ENCODE results near the gene PMM1. TPM values are rescaled to one million over a fixed set of nuclear protein-coding genes. Genes with fewer than 3 reads are reported as not detected.

PMM1 gene
- total RNA-seq, 1 experiment from 2014 or later = 18.6 TPM

DNA sequence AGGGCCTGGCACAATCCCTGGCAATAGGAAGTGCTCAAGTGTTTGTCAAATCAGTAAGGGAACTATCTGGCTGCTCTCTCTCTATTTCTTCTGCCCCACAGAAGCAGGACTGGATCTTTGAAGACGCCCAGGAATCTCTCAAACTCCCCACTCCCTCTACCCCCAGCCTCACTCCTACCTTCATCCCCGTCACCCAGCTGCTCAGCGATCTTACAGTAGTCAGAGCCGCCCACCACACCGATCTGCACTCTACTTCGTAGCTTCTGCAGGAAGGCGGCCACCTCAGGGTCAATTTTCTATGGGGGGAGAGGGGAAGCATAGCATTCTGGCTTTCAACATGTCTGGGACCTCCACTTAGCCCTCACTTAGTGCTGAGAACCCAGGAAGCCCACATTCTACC lies 3.7 kb downstream of the PMM1 start:
- no TSS peak for BruUV-seq (replicated peaks)
- ATAC-seq = no peak
- Histone ChIP-seq H3K9me3 (ENCODE audit: low read length) (no peaks in the 10 kb centered on the region), H3F3A (ENCODE audit: low read length, unreplicated experiment) (no peaks in the 10 kb centered on the region), H3K27me3 (ENCODE audit: low read length) (no peaks in the 10 kb centered on the region), H3K36me3 (ENCODE audit: low read depth, low read length) (no peaks in the 10 kb centered on the region), H3K27ac (ENCODE audit: low read length) (no peak overlapping the region), H2AFZ (ENCODE audit: low read length) (no peak overlapping the region), H4K20me1 (ENCODE audit: low read length) (no peaks in the 10 kb centered on the region), H3K4me3 (ENCODE audit: low read length) (no peak overlapping the region), H3K79me2 (ENCODE audit: low read length) (peaks cover 14% of the 10 kb centered on the region), H3K9me2 (replicated peaks; ENCODE audit: low read length) (no peaks in the 10 kb centered on the region), H3K4me2 (ENCODE audit: low read length) (no peak overlapping the region), H3K9ac (ENCODE audit: low read length) (no peak overlapping the region), H3K4me1 (ENCODE audit: insufficient read depth, low read length) (peaks cover 17% of the 10 kb centered on the region)
- ChIA-PET CTCF (no interaction called here), POLR2A (ENCODE audit: unreplicated experiment) (no interaction called here)
- TF ChIP-seq EZH2phosphoT487 (IDR thresholded peaks at IDR 0.05; ENCODE audit: borderline replicate concordance, low read length) (no peak), EZH2 (IDR thresholded peaks at IDR 0.05; ENCODE audit: low read length, unreplicated experiment) (no peak)
- TF ChIP-seq, protein P1, sequence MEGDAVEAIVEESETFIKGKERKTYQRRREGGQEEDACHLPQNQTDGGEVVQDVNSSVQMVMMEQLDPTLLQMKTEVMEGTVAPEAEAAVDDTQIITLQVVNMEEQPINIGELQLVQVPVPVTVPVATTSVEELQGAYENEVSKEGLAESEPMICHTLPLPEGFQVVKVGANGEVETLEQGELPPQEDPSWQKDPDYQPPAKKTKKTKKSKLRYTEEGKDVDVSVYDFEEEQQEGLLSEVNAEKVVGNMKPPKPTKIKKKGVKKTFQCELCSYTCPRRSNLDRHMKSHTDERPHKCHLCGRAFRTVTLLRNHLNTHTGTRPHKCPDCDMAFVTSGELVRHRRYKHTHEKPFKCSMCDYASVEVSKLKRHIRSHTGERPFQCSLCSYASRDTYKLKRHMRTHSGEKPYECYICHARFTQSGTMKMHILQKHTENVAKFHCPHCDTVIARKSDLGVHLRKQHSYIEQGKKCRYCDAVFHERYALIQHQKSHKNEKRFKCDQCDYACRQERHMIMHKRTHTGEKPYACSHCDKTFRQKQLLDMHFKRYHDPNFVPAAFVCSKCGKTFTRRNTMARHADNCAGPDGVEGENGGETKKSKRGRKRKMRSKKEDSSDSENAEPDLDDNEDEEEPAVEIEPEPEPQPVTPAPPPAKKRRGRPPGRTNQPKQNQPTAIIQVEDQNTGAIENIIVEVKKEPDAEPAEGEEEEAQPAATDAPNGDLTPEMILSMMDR (conservative IDR thresholded peaks at IDR 0.05; ENCODE audit: low read depth, low read length) = no peak
- DNase-seq = no peak
- intact Hi-C loops (cut with micrococcal nuclease) = no loop called here

DNA sequence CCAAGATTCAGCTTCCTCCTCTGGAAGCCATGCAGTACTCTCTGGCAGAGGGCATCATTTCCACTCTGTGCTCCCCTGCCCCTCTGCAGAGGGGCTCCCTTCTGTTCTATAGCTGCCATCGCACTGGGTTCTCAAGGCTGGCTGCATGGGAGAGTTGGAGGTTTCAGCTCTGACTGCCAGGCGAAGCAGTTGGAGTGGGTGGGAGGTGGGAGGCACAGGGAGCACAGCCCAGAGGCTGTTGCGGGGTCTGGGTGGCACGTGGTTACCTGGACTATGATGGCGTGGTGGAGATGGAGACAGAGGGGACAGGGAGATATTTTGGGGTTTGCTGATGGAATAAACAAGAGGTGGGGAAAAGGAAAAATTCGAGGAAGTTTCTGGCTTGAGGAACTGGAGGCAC lies 4.8 kb downstream of the PMM1 start:
- TF ChIP-seq EZH2 (IDR thresholded peaks at IDR 0.05; ENCODE audit: low read length, unreplicated experiment) (no peak), EZH2phosphoT487 (IDR thresholded peaks at IDR 0.05; ENCODE audit: borderline replicate concordance, low read length) (no peak)
- TF ChIP-seq, protein P1 (conservative IDR thresholded peaks at IDR 0.05; ENCODE audit: low read depth, low read length) = no peak
- no peak overlapping the region for H3K4me2 ChIP-seq (ENCODE audit: low read length)
- ATAC-seq (no peak), DNase-seq (no peak)
- H3K27me3 ChIP-seq (ENCODE audit: low read length) = no peaks in the 10 kb centered on the region
- ChIA-PET CTCF (no interaction called here), POLR2A (ENCODE audit: unreplicated experiment) (no interaction called here)
- H3K36me3 ChIP-seq (ENCODE audit: low read depth, low read length) = no peaks in the 10 kb centered on the region
- intact Hi-C loops (cut with micrococcal nuclease) = no loop called here
- no peaks in the 10 kb centered on the region for H3K9me2 ChIP-seq (replicated peaks; ENCODE audit: low read length)
- peaks cover 17% of the 10 kb centered on the region for H3K4me1 ChIP-seq (ENCODE audit: insufficient read depth, low read length)
- no peaks in the 10 kb centered on the region for H3F3A ChIP-seq (ENCODE audit: low read length, unreplicated experiment)
- BruUV-seq (replicated peaks) = no TSS peak
- H3K9me3 ChIP-seq (ENCODE audit: low read length) = no peaks in the 10 kb centered on the region
- H4K20me1 ChIP-seq (ENCODE audit: low read length) = no peaks in the 10 kb centered on the region
- H3K9ac ChIP-seq (ENCODE audit: low read length) = no peak overlapping the region
- no peak overlapping the region for H3K27ac ChIP-seq (ENCODE audit: low read length)
- no peak overlapping the region for H3K4me3 ChIP-seq (ENCODE audit: low read length)
- no peak overlapping the region for H2AFZ ChIP-seq (ENCODE audit: low read length)
- peaks cover 14% of the 10 kb centered on the region for H3K79me2 ChIP-seq (ENCODE audit: low read length)

DNA sequence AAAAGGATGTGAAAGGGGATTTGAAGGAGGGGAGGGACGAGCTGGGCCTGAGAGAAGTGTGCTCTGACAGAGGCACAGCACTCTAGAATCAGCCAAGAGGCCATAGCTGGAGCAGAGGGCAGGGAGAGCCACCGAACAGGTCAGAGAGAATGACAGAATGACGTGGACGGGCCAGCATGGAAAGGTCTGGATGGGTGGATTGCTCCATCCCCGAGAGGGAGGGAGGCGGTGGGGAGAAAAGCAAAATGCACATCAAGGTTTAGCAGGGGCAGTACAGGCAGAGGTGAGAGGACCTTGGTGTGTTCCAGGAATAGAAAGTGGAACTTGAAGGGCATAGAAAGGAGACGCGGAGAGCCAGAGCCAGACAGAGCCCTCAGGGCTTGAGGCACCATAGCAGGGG lies 6.9 kb downstream of the PMM1 start:
- Histone ChIP-seq H3K36me3 (ENCODE audit: low read depth, low read length) (no peaks in the 10 kb centered on the region), H3K27me3 (ENCODE audit: low read length) (no peaks in the 10 kb centered on the region), H3K79me2 (ENCODE audit: low read length) (no peaks in the 10 kb centered on the region), H3K9me3 (ENCODE audit: low read length) (no peaks in the 10 kb centered on the region), H2AFZ (ENCODE audit: low read length) (no peak overlapping the region), H3K4me2 (ENCODE audit: low read length) (no peak overlapping the region), H3K27ac (ENCODE audit: low read length) (no peak overlapping the region), H3K4me3 (ENCODE audit: low read length) (no peak overlapping the region), H3K9me2 (replicated peaks; ENCODE audit: low read length) (no peaks in the 10 kb centered on the region), H4K20me1 (ENCODE audit: low read length) (no peaks in the 10 kb centered on the region), H3K9ac (ENCODE audit: low read length) (no peak overlapping the region), H3K4me1 (ENCODE audit: insufficient read depth, low read length) (peaks cover 4% of the 10 kb centered on the region), H3F3A (ENCODE audit: low read length, unreplicated experiment) (no peaks in the 10 kb centered on the region)
- CTCF ChIA-PET = no interaction called here
- POLR2A ChIA-PET (ENCODE audit: unreplicated experiment) = no interaction called here
- no peak for ATAC-seq
- no TSS peak for BruUV-seq (replicated peaks)
- TF ChIP-seq EZH2 (IDR thresholded peaks at IDR 0.05; ENCODE audit: low read length, unreplicated experiment) (no peak), EZH2phosphoT487 (IDR thresholded peaks at IDR 0.05; ENCODE audit: borderline replicate concordance, low read length) (no peak)
- TF ChIP-seq, protein P1 (conservative IDR thresholded peaks at IDR 0.05; ENCODE audit: low read depth, low read length) = no peak
- DNase-seq = no peak
- intact Hi-C loops (cut with micrococcal nuclease) = no loop called here

Data from PC-3 (cell line).